GM12878 (cell line): ENCODE measurements around the gene KRTAP4-8.
"Not testable (repeated sequence)": the region's sequence is repeated elsewhere in the genome, so short reads cannot be mapped to it uniquely, and the experiment has no call there.

Experiments used
- CHD1 ChIP-seq: IDR thresholded peaks from 2 replicates; pipeline ENCODE4 v1.6.1; 2012; ENCODE audit warnings: low read depth, low read length, improper control_type of control experiment
- CTCF ChIP-seq, 3 experiments: IDR thresholded peaks in 2 of 3; conservative IDR thresholded peaks in 1 of 3; 2 replicates each; pipeline ENCODE4 v1.5.1; 2011; ENCODE audit warnings: low read depth in 3 of 3, low read length in 3 of 3, mild to moderate bottlenecking in 3 of 3, control low read depth in 2 of 3, moderate library complexity in 2 of 3, inconsistent platforms in 1 of 3, mixed read lengths in 1 of 3; ENCODE audit not compliant: control insufficient read depth in 2 of 3, insufficient read depth in 1 of 3; ENCODE audit errors: extremely low read depth in 1 of 3
- EZH2 ChIP-seq: IDR thresholded peaks from 2 replicates; pipeline ENCODE4 v1.6.1; 2012; ENCODE audit warnings: low read depth, mild to moderate bottlenecking, control low read depth, inconsistent platforms, low read length, borderline replicate concordance; ENCODE audit not compliant: control insufficient read depth
- MEF2A ChIP-seq: IDR thresholded peaks from 2 replicates; pipeline ENCODE4 v1.6.1; 2011; ENCODE audit warnings: low read depth, mild to moderate bottlenecking, low read length, moderate library complexity; ENCODE audit not compliant: insufficient read depth
- MTA3 ChIP-seq: IDR thresholded peaks from 2 replicates; pipeline ENCODE4 v1.6.1; 2012; ENCODE audit warnings: low read length, inconsistent platforms, borderline replicate concordance
- POLR2AphosphoS5 ChIP-seq: IDR thresholded peaks from 2 replicates; pipeline ENCODE4 v1.6.1; 2011; ENCODE audit warnings: mild to moderate bottlenecking, low read length, inconsistent platforms
- ZNF24 ChIP-seq: fragments of 450-650 bp; IDR thresholded peaks from 2 replicates; pipeline ENCODE4 v1.6.1; 2017; ENCODE audit warnings: antibody characterized with exemption, mild to moderate bottlenecking

- not testable (repeated sequence) for TF ChIP-seq MEF2A; CTCF (IDR thresholded peaks at IDR 0.05 in 2 of 3, conservative IDR thresholded peaks at IDR 0.05 in 1 of 3; ENCODE audit: control insufficient read depth in 2 of 3, extremely low read depth in 1 of 3, insufficient read depth in 1 of 3, low read depth in 3 of 3, low read length in 3 of 3); MTA3; POLR2AphosphoS5; EZH2; ZNF24; CHD1
These were observed 25.5 kb upstream of the KRTAP4-8 start for GRCh38 chr17:41123292-41123990.
